HTERT RPE-1 (cell line): ENCODE data around the gene CD55.

Source experiments
- in situ Hi-C: fragments of 300-500 bp; cut with MboI; formaldehyde crosslinking; loops from 4 replicates; pipeline ENCODE4 v1.14.3; 2020; ENCODE audit warnings: low sequenced_read_pairs

Gene CD55

DNA sequence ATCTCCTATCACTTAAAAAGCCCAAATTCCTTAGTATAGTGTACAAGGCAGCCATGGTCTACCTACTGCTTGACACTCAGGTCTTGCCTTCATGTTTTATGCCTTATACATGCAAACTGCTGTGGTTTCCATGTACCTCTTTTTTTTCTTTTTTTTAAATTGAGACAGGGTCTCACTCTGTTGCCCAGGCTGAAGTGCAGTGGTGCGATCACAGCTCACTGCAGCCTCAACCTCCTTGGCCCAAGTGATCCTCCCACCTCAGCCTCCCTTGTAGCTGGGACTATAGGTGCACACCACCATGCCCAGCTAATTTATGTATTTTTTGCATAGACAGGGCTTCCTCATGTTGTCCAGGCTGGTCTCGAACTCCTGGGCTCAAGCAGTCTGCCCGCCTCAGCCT is 8.0 kb downstream of the CD55 start:
- in situ Hi-C loops: no loop called here

DNA sequence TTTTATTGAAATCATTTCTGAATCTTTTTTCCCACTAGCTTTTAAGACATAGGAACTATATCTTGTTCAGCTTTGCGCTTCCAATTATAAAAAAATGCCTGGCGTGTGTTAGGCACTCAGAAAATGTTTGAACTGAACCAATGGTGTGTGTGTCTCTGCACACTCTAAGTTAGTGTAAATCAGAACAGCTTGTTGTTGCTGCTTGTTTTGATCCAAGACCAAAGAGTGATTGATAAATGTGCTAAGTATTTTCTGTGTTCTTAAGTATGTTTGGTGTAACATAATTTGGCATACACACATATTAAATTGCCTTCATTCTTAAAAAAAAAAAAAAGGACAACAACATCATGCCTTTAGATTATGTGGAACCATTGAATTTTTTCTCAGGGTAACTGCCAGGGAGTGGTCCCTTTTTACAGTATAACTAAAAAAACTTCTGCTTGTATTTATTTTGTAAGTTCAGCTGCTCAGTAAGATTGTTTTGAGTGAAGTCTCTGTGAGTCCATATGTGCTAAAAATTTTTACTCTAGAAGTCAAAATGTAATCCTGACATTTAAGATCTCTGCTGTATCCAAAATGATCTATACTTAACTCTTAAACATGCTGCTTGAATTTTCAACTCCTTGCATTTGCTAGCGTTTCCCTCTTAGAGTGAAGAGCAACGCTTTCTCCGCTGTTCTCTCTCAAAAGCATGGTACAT is 8.7 kb downstream of the CD55 start:
- in situ Hi-C loops: no loop called here

DNA sequence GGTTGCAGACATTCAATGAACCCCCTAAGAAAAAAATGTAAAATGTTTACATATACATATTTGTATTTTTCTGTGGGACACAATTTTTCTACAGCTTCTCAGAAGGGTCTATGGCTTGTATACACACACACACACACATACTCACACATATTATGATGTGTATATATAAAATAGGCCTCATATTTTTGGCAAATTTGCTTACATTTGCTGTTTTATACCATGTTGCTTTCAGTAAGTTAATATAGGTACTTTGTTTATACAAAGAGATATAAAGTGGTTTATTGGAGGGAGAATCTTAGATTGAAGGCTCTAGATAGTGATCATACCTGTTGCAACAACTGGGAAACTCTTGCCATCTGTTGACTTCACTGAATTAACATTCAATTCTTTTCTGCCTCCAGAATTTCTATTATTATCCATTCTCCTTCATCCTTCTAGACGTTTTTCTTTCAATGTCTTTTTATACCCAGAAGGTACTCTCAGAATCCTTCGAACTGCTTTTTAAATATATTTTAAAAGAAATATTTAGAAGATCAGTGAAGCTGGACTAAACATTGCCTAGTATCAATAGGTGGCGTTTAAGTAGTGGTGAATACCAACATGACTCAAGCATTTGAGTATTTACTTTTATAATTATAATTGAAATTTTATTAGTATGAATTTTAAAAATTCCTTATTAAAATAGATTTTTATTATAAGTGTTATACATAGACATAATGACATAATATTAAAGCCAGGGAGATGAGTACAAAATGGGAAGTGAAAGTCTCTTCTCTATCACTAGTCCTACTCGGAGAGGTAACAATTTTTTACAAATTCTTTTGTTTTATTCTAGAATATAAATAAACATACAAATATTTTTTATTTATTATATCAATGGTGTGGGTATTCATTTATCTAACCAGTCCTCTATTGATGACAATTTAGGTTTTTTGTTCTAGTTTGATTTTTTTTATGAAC is 10.2 kb downstream of the CD55 start:
- in situ Hi-C loops: no loop called here

DNA sequence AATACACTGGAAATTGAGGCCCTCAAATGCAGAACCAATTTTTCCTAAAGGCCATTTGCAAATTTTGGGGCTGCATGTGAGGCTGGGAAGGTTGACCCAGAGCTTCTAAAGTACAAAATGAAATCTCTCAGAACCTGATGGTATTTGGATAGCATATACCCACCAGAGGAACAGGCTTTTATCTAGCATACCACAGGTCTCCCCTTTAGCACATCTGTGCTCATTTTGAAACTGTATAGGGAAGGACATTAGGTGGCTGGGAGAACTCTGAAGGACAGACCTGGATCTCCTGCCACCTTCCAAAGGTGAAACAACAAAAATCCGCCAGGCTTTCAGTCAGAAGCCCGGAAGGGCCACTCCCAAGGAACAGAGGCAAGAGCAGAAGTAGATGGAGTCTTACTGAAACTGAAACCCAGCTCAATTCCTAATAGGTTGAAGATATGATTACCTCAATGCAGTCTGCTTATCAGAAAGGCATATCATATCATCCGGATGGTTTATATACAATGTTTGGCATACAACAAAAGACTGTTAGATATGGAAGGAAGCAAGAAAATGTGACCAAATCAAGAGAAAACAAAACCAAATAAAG is 11.6 kb downstream of the CD55 start:
- in situ Hi-C loops: no loop called here

DNA sequence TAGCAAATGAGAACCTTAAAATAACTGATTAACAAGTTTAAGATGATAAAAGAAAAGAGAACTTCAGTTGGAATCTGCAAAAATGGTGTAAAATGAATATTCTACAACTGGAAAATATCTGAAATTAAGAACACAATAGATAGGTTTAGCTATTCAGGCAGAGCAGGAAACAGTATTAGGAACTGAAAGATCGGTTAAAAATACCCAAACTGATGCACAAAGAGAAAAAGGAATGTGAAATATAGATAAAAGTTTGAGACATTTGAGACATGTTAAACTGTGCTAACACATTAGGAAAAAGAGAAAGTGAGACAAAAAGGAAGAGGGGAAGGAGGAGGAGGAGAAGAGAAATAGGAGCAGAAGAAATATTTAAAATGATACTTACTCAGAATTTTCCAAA is 12.1 kb downstream of the CD55 start:
- in situ Hi-C loops: no loop called here

DNA sequence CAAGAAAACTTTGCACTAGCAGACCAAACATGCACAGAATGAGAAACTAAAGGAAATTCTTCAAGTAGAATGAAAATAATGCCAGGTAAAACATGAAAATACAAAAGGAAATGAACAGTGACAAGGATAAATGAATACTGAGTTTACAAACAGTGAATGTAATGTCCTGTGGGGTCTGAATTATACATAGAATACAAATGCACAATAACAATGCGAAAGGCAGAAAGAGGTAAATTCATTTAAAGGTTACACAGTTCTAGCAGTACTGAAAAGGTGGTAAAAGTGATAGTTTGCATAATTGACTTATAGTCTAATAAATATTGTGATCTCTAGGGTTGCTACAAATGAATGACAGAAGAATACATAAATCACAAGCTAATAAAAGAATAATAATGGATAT is 12.9 kb downstream of the CD55 start:
- in situ Hi-C loops: no loop called here

DNA sequence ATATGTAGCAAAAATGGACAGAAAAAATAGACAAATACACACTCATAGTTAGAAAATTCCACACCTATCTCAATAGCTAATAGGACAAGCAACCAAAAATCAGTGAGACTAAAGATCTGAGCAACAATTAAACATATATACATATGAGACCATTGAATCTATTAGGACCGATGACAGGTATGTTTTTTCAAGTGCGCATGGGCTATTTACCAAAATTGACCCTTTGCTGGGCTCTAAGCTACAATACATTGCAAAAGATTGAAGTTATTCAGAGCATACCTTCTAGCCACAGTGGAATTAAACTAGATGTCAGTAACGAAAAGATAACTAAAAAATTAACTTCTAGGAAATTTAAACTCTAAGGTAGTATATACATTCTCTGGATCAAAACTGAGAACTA is 13.7 kb downstream of the CD55 start:
- in situ Hi-C loops: no loop called here

DNA sequence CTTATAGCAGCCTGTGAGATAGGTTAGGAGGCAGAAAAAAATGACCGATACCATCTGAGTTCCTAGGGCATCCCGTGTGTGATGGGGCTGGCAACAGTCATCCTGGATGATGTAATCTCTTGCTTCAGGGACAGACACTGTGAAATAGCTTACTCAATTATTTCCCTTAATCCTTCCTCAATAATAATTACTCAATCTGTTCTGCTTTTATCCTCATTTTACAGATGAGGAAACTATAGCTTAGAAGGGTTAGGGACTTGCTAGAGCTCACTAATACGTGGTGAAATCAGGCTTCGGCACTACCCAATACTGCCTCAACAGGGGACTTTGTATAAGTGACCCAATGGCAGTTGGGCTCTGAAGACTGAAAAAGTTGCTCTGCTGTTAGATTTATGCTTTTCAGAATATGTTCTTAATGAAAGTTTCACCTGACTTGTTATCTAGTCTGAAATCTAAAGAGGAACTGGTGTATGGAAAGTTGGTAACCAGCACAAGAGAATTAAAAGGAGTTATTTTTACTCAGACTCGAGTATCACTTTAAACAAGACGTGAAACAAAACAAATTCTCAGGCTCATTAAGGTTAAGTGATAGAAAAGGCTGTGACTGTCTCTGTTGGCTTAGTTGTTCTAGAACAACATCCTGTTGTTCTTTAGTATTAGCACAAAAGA is 14.4 kb downstream of the CD55 start:
- in situ Hi-C loops: no loop called here

DNA sequence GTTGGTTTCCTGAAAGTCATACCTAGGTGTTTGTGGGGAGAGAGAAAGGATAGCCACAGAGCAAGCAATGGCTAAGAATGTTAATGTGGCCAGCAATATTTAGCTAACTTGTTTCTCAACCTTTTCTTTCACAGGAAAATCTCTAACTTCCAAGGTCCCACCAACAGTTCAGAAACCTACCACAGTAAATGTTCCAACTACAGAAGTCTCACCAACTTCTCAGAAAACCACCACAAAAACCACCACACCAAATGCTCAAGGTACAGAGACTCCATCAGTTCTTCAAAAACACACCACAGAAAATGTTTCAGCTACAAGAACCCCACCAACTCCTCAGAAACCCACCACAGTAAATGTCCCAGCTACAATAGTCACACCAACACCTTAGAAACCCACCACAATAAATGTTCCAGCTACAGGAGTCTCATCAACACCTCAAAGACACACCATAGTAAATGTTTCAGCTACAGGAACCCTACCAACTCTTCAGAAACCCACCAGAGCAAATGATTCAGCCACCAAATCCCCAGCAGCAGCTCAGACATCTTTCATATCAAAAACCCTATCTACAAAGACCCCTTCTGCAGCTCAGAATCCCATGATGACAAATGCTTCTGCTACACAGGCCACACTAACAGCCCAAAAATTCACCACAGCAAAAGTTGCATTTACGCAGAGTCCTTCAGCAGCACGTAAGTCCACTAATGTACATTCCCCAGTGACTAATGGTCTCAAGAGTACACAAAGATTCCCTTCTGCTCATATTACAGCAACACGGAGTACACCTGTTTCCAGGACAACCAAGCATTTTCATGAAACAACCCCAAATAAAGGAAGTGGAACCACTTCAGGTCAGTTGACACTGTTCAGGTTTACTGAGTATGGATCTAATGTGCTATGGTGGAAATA is 15.3 kb downstream of the CD55 start:
- in situ Hi-C loops: no loop called here

DNA sequence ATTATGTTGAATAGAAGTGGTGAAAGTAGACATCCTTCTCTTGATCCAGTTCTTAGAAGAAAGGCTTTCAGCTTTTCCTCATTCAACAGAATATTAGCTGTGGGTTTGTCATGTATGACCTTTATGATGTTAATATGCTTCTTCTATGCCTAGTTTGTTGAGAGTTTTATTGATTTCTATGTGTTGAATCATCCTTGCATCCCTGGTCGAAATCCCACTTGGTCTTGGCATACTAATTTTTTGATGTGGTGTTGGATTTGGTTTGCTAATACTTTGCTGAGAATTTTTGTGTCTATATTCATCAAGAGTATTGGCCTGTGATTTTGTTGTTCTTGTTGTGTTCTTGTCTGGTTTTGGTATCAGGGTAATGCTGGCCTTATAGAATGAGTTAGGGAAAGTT is 20.9 kb downstream of the CD55 start:
- in situ Hi-C loops: no loop called here

DNA sequence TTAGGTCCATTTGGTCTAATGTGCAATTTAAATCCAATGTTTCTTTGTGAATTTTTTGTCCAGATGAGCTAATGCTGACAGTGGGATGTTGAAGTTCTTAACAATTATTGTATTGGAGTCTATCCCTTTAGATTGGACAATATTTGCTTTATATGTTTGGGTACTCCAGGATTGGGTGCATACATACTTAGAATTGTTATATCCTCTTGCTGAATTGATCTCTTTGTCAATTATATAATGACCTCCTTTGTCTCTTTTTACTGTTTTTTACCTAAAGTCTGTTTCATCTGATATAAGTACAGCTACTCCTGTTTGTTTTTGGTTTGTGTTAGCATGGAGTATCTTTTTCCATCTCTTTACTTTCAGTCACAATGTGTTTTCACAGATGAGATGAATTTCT is 22.2 kb downstream of the CD55 start:
- in situ Hi-C loops: no loop called here

DNA sequence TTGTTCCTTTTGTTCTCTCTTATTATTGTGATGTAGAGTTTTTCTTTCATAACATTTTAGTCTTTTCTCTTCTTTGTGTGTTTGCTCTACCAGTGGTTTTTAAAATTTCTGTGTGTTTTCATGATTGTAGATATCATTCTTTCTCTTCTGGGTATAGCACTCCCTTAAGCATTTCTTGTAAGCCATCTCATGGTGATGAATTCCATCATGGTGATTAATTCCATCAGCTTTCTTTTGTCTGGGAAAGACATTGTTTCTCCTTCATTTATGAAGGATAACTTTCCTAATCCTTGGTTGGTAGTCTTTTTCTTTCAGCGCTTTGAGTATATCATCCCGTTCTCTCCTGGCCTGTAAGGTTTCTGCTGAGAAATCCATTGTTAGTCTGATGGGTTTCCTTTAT is 22.7 kb downstream of the CD55 start:
- in situ Hi-C loops: no loop called here

DNA sequence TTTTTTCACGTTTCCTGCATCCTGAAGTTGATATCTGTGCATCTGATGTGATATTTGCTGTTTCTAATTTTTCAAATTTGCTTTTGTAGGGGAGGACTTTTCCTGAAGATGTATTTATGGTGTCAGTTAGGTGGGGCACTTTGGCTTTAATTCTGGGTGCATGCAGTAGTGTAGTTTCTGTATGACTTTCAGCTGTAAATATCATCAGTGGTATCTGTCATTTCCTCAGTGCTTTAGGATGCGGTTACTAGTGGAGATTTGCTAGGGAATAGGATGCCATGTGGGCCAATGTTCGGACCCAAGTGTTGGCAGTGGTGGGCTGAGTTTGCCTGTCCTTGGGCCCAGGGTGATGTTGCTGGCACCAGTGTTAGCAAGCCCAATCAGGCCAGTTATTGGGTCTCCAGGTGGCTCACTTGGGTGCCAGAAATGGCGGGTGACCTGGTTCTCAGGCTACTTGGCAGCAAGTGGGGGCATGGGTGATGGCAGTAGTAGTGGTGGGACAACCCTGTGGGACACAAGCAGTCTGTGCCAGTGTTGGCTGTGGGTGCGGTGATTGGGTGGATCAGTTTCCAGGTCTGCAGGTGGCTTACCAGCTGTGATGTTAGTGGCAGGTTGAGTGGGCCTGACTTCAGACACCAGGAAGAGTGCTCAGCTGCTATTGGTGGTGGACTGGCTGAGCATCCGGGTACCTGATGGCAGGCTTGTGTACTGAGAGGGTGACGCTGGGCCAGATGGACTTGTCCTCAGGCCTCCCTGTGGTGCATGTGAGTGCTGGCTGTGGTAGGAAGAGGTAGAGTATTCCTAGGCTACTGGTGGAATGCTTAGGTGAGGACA is 24.4 kb downstream of the CD55 start:
- in situ Hi-C loops: no loop called here

DNA sequence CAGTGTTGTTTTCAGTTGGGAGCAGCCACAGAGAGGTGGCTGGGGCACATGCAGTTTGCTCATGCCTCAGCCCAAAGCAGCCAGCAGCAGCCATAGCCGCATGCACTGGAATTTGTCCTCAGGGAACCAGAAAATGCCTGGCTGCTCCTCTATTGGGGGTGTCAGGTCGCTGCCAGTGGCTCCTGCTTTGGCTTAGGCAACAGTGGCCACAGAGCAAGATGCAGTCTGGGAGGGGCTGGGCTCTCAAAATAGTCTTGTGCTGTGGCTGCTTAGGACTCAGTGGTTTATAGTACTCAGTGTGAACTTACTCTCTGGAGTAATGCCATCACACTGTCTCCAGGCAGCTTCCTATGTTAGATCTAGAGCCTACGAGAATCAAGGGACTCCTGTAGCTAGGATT is 25.0 kb downstream of the CD55 start:
- in situ Hi-C loops: no loop called here

DNA sequence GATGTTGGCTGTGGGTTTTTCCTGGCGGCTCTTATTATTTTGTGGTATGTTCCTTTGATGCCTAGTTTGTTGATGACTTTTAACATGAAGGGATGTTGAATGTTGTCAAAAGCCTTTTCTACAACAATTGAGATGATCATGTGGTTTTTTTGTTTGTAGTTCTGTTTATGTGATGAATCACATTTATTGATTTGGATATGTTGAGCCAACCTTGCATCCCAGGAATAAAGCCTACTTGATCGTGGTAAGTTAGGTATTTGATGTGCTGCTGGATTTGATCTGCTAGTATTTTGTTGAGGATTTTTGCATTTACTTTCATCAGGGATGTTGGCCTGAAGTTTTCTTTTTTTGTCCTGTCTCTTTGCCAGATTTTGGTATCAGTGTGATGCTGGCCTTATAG is 28.5 kb downstream of the CD55 start:
- in situ Hi-C loops: no loop called here

DNA sequence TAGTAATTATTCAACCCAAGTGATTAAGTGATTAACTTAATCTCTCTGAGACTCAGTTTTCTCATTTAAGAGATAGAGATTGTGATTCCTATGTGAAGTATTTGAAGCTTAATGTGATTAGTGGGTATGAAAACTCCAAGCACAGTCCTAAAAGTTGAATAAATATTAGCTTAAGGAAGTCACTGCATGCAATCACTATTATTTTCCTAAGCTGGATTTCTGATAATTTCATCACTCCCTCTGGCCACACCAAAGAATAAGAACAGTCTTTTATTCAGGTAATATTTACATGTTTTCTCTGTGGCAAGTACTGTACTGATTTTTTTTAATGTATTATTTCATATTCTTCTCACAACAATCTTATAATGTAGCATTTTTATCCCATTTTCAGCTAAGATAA is 31.1 kb downstream of the CD55 start:
- in situ Hi-C loops: no loop called here

DNA sequence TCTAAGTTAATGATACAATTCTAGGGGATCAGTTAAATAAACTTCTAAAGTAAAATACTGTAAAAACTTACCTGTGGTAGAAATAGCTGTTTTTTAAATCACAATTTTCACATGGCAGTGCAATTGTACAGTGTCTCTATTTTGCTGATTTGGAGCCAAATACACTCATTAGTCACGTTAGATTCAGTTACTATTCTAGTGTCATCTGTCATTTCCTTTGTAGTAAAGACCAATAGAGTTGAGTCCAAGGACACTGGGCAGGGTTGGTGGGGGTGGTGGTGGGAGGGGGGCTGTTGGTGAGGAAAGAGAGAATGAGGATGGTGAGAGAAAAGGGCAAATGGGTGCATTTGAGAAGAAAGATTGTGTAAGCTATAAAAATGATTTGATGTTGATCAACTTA is 33.6 kb downstream of the CD55 start:
- in situ Hi-C loops: no loop called here

DNA sequence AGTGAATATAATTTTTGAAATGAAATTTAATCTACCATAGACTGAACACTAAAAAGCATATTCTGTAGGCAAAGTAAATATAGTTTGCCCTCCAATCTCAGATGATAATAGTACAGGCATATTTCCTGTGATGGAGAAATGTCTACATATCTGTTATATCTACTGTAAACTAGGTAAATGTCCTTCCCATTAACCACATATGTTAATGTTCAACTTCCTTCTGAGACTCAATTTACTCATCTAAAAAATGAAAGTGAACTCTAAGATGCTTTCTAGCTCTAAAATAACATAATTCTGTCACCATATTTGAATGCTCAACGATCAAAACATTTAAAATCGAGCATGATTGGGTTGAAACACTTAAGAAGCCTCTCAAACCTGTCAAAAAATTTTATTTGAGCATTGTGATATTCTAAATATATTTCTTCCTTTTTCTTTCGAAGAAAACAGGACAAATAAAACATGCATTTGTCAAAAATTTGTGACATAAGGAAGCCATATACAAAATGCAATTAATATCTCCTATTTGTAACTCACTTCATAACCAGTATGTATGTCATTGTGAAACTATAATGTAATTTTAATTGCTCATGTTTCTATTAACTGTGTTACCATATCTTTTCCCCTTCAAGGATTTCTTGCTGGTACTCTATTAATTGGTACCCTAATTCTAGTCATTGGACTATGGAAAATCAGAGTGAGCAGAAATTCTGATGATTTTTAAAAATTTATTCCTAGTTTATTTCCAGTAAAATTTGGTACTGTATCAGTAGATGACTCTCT is 34.2 kb downstream of the CD55 start:
- in situ Hi-C loops: no loop called here

DNA sequence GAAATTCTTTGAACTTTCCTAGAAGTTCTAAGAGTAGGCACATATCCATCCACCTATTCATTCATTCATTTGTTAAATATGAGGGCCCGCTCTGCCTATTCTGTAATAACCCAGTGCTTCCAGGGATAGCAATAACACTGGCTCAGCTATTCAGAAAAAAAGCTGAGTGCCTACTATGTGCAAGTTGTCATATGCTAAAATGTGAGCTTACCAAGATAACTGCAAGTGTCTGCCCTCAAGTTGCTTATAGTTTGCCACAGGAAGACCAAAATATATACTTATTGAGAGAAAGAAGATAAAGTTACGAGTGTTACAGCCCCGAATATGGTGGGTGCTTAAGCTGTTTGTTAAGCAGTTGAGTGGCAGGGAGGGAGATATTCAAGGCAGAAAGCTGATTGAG is 39.6 kb downstream of the CD55 start:
- in situ Hi-C loops: no loop called here
